Measurements from ENCODE around the gene NUP153.

GRCh38 chr6:17709476-17709875 is 2.8 kb upstream of the NUP153 start:
- no peak for TF ChIP-seq CTCF (conservative IDR thresholded peaks at IDR 0.05; ENCODE audit: low read depth, low read length)
- no peak for TF ChIP-seq EZH2 (IDR thresholded peaks at IDR 0.05; ENCODE audit: borderline replicate concordance, low read depth, low read length, poor library complexity, severe bottlenecking)

Measured in A673 (cell line).